ENCODE measurements around the gene ADCY6. TPM values are rescaled to one million over a fixed set of nuclear protein-coding genes. Genes with fewer than 3 reads are reported as not detected.

The ADCY6 gene
- total RNA-seq, 2 experiments from 2014 or later = not detected

- no peaks in the 10 kb centered on the region for H3K36me3 ChIP-seq (ENCODE audit: insufficient read depth, low read length)
- no peaks in the 10 kb centered on the region for H3K36me3 Mint-ChIP-seq (ENCODE audit: low read depth)
- peaks cover 10 to 15% of the 10 kb centered on the region in 2 experiments for H3K27me3 ChIP-seq (ENCODE audit: control insufficient read depth in 1 of 2, insufficient read depth in 2 of 2, low read length in 2 of 2)
- H3K9me3 ChIP-seq (ENCODE audit: control insufficient read depth in 1 of 2, insufficient read depth in 1 of 2, low read length in 2 of 2) = no peaks in the 10 kb centered on the region
- no peaks in the 10 kb centered on the region for H3K9me3 Mint-ChIP-seq
- DNase-seq (no peak), ATAC-seq (ENCODE audit: poor library complexity) (no peak)
- peaks cover 16% of the 10 kb centered on the region for H3K4me1 ChIP-seq (ENCODE audit: insufficient read depth, low read length)
- peaks cover 20% of the 10 kb centered on the region for H3K27me3 Mint-ChIP-seq
- H3K4me3 ChIP-seq (ENCODE audit: low read length) = no peak overlapping the region
- TF ChIP-seq CTCF (IDR thresholded peaks at IDR 0.05) = no peak
- ChIA-PET CTCF (interaction anchor here (5.1 kb wide), 1 partner anchor 41 kb away, joined by 53 read pairs; no protein-coding TSS in a partner anchor), POLR2A (no interaction called here)
- H3K4me3 Mint-ChIP-seq = no peak overlapping the region
- H3K27ac ChIP-seq (ENCODE audit: low read depth in 1 of 2, low read length in 2 of 2) = no peak overlapping the region
- H3K4me1 Mint-ChIP-seq (ENCODE audit: low read depth) = peaks cover 4% of the 10 kb centered on the region
- no peak overlapping the region for H3K27ac Mint-ChIP-seq
- intact Hi-C loops (cut with DNase I, micrococcal nuclease) = loop anchor here in 1 of 2 experiments (10.0 kb wide), 1 partner anchor 249 kb away; no protein-coding TSS in a partner anchor
Measured at GRCh38 chr12:48793696-48794095, 4.8 kb upstream of the ADCY6 start.

- ChIA-PET POLR2A (interaction anchor here (0.5 kb wide), 1 partner anchor 108 kb away, joined by 3 read pairs; the partner anchor contains the start of gene KANSL2), CTCF (no interaction called here)
- no peak for TF ChIP-seq CTCF (IDR thresholded peaks at IDR 0.05)
- Histone ChIP-seq H3K27ac (ENCODE audit: low read depth in 1 of 2, low read length in 2 of 2) (no peak overlapping the region), H3K4me1 (ENCODE audit: insufficient read depth, low read length) (peaks cover 16% of the 10 kb centered on the region), H3K36me3 (ENCODE audit: insufficient read depth, low read length) (no peaks in the 10 kb centered on the region), H3K9me3 (ENCODE audit: control insufficient read depth in 1 of 2, insufficient read depth in 1 of 2, low read length in 2 of 2) (no peaks in the 10 kb centered on the region), H3K4me3 (ENCODE audit: low read length) (no peak overlapping the region), H3K27me3 (ENCODE audit: control insufficient read depth in 1 of 2, insufficient read depth in 2 of 2, low read length in 2 of 2) (peaks cover 32 to 34% of the 10 kb centered on the region in 2 experiments)
- DNase-seq (no peak), ATAC-seq (ENCODE audit: poor library complexity) (no peak)
- Mint-ChIP-seq H3K27me3 (peaks cover 55% of the 10 kb centered on the region), H3K9me3 (no peaks in the 10 kb centered on the region), H3K36me3 (ENCODE audit: low read depth) (no peaks in the 10 kb centered on the region), H3K27ac (no peak overlapping the region), H3K4me3 (peak overlapping the region; percentile 54), H3K4me1 (ENCODE audit: low read depth) (peaks cover 4% of the 10 kb centered on the region)
- intact Hi-C loops (cut with DNase I, micrococcal nuclease) = loop anchor here in 1 of 2 experiments (10.0 kb wide), 1 partner anchor 245 kb away; no protein-coding TSS in a partner anchor
Measured at GRCh38 chr12:48789858-48790326, 1.0 kb upstream of the ADCY6 start.

GRCh38 chr12:48788524-48788853, 400 bp downstream of the ADCY6 start:
- Histone ChIP-seq H3K4me3 (ENCODE audit: low read length) (peak overlapping the region; percentile 34), H3K36me3 (ENCODE audit: insufficient read depth, low read length) (no peaks in the 10 kb centered on the region), H3K27me3 (ENCODE audit: control insufficient read depth in 1 of 2, insufficient read depth in 2 of 2, low read length in 2 of 2) (peaks cover 33 to 34% of the 10 kb centered on the region in 2 experiments), H3K4me1 (ENCODE audit: insufficient read depth, low read length) (peaks cover 16% of the 10 kb centered on the region), H3K27ac (ENCODE audit: low read depth in 1 of 2, low read length in 2 of 2) (no peak overlapping the region), H3K9me3 (ENCODE audit: control insufficient read depth in 1 of 2, insufficient read depth in 1 of 2, low read length in 2 of 2) (no peaks in the 10 kb centered on the region)
- Mint-ChIP-seq H3K4me1 (ENCODE audit: low read depth) (peaks cover 4% of the 10 kb centered on the region), H3K27ac (no peak overlapping the region), H3K27me3 (peaks cover 56% of the 10 kb centered on the region), H3K36me3 (ENCODE audit: low read depth) (no peaks in the 10 kb centered on the region), H3K4me3 (peak overlapping the region; percentile 40), H3K9me3 (no peaks in the 10 kb centered on the region)
- ATAC-seq (ENCODE audit: poor library complexity) (no peak), DNase-seq (no peak)
- ChIA-PET POLR2A (interaction anchor here (0.6 kb wide), 1 partner anchor 25 kb away, joined by 5 read pairs; no protein-coding TSS in a partner anchor), CTCF (no interaction called here)
- intact Hi-C loops (cut with DNase I, micrococcal nuclease) = no loop called here
- no peak for TF ChIP-seq CTCF (IDR thresholded peaks at IDR 0.05)

Measured in CD4-positive, alpha-beta T cell (primary cell).